Measurements from ENCODE around the gene CCDC85C. TPM values are rescaled to one million over a fixed set of nuclear protein-coding genes. Genes with fewer than 3 reads are reported as not detected.

CCDC85C gene
- total and polyA plus RNA-seq, 10 of the 15 experiments (the other 5 are each of a cell fraction or from before 2014, with no cell fraction given) = 0.03 to 3.6 (median 1.1) TPM

DNA sequence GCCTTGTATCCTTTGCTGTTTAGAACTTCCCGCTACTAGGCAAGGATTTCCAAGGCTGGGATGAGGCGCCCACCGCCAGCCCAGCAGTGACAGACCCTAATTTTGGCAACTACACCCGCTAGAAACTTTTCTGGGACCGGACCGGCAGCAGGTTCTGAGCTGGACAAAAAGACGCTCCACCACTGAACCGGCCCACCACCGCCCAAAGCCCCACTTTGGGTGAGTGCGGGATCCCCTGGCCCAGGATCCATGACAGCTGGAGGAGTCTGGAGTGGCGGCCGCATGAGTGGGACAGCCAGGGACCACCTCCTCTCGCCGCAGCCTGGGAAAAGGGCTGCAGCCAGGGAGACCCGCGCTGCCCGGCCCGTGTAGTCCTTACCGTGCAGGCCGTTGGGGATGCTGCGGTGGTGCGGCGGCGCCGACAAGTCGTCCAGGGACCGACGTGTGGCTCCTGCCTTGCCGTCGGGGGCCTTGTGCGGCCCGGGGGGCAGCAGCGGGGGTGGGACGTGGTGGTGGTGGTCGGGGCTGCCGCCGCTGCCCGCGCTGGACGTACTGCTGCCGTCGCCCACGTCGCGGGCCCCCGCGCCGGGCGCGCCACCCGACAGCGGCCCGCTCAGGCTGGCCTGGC lies 1.1 kb downstream of the CCDC85C start:
- Histone ChIP-seq H3K27ac (ENCODE audit: control insufficient read depth, insufficient read depth) (no peak overlapping the region), H3K79me2 (ENCODE audit: control insufficient read depth, insufficient read depth, low read length) (no peaks in the 10 kb centered on the region), H3K4me2 (ENCODE audit: control insufficient read depth, insufficient read depth) (peak overlapping the region; percentile 44; the same call in 1 of the 2 replicates), H3K9ac (ENCODE audit: control insufficient read depth, insufficient read depth, low read length) (no peak overlapping the region), H3K9me3 (replicated peaks; ENCODE audit: control insufficient read depth, insufficient read depth, low read length) (no peaks in the 10 kb centered on the region), H3K4me3 (no peak overlapping the region), H3K27me3 (replicated peaks in 1 of 2; ENCODE audit: control insufficient read depth in 2 of 2, insufficient read depth in 2 of 2, low read length in 1 of 2) (no peaks in the 10 kb centered on the region; a peak in 1 of 4 replicates), H4K20me1 (ENCODE audit: control insufficient read depth, insufficient read depth) (no peaks in the 10 kb centered on the region), H3K36me3 (ENCODE audit: control insufficient read depth in 2 of 2, insufficient read depth in 2 of 2, low read length in 1 of 2) (no peaks in the 10 kb centered on the region), H3K4me1 (ENCODE audit: control insufficient read depth, insufficient read depth, low read length) (peaks cover 11% of the 10 kb centered on the region; the same call in 1 of the 2 replicates), H2AFZ (ENCODE audit: control insufficient read depth, low read depth, low read length) (no peak overlapping the region)
- DNase-seq (ENCODE audit: low read depth, low spot score) (no peak), FAIRE-seq (no peak), ATAC-seq (no peak)
- ChIA-PET RAD21 (ENCODE audit: unreplicated experiment) (interaction anchor here (1.0 to 2.7 kb wide), 3 partner anchors 8 to 122 kb away, joined by 3 to 7 read pairs (median 6); partner anchors contain the start of genes CCNK and SETD3), SMC1A (ENCODE audit: uncharacterized antibody, unreplicated experiment) (interaction anchor here (0.6 kb wide), 1 partner anchor 343 kb away, joined by 3 read pairs; no protein-coding TSS in a partner anchor), CTCF (interaction anchor here (1.1 kb wide), 1 partner anchor 25 kb away, joined by 3 read pairs; no protein-coding TSS in a partner anchor), POLR2A (interaction anchor here (1.2 to 1.5 kb wide), 3 partner anchors 9 to 122 kb away, joined by 3 to 6 read pairs (median 3); partner anchors contain the start of gene SETD3)
- in situ Hi-C loops (cut with MboI) (no loop called here), intact Hi-C loops (cut with micrococcal nuclease; ENCODE audit: unreplicated experiment) (no loop called here)
- no TSS peak for BruUV-seq (replicated peaks)
- TF ChIP-seq CHD1 (IDR thresholded peaks at IDR 0.05; ENCODE audit: low read depth, low read length) (no peak), MLLT1 (IDR thresholded peaks at IDR 0.05) (0 out of 2 replicates have a peak, but pooled peaks have one; percentile 73)
- WGBS (ENCODE audit: insufficient coverage, insufficient replicate concordance, low lambda C conversion rate, missing lambda C conversion rate) = 75% methylated on average over 32 of the region's 53 CpGs

All from GM12878 (cell line).